Mammary microvascular endothelial cell (primary cell): ENCODE results near the gene FAM9C. TPM values are rescaled to one million over a fixed set of nuclear protein-coding genes. Genes with fewer than 3 reads are reported as not detected.

Experiments
- total RNA-seq: library from RNA; depleted of rRNA; stranded (reverse); fragments of >200 nt; gene quantifications from 2 replicates; pipeline ENCODE4 v1.2.3, GENCODE V29; 2015

Gene FAM9C
- total RNA-seq: not detected in 2 replicates

GRCh38 chrX:13044441-13044840 is at the start of gene FAM9C:
FAM9C (minus strand) TSS chrX:13044620; CDS start chrX:13043789, 831 bp downstream.

Other genes starting within 250 kb of the FAM9C start
- not detected in 2 replicates for gene TLR7, start 177.5 kb downstream of the FAM9C start, total RNA-seq
- gene TLR8, start 138.0 kb downstream of the FAM9C start, total RNA-seq: not detected in 2 replicates
- 6,665 and 7,293 TPM in 2 replicates for gene TMSB4X, start 69.5 kb downstream of the FAM9C start, total RNA-seq